Esophagus mucosa (tissue), 1 donor: Measurements from ENCODE around the gene GAPDHS. TPM values are rescaled to one million over a fixed set of nuclear protein-coding genes. Genes with fewer than 3 reads are reported as not detected.

Source experiments
- ATAC-seq: fragments of 200-7000 bp; cut with Tn5 transposase; one replicate; pipeline ENCODE4 v1.9.1; 2020
- total RNA-seq: library from RNA; stranded (reverse); gene quantifications from one replicate; pipeline ENCODE4 v1.2.4, GENCODE V29; 2023
- donor health status: DM: yes; HTN: yes; CAD: no.

The GAPDHS gene
- total RNA-seq, 1 donor from 2014 or later, result not detected

- no peak for ATAC-seq
These were observed 25.4 kb downstream of the GAPDHS start for GRCh38 chr19:35558400-35559280.

DNA sequence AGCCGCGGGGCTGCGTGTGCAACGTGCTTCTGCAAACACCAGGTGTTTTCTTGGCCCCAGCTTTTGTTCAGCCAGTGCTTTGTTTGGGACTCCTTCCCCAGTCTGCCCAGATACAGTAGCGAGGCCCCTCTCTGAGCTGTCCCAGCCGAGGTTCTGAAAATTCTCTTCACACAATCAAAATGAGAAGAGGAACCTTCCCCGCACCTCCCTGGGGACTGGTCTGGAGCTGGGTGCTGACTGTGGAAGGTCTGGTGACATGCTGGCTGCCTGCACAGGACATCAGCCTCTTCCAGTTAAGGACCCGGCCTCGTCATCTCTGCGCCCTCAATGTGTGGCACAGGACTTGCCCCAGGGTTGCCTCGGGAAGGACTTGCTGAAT lies 26.0 kb downstream of the GAPDHS start:
- no peak for ATAC-seq

- no peak for ATAC-seq
These were observed 26.5 kb downstream of the GAPDHS start for GRCh38 chr19:35559781-35560180.

DNA sequence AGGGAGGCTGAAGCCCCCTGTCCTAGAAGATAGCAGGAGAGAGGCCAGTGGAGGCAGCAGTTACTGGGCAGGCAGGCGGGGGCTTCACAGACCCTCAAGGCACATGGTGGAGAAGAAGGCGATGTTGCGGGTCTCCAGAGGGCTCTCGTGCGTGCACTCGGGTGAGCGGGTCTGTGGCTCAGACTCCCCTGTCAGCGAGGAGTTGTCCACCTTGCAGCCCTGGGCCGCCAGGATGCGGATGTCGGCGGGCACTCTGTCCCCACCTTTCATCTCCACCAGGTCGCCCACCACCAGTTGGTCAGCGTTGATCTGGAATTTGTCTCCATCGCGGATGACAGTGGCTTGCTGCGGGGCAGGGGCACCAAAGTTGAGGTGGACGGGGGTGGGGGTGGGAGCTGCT lies 27.0 kb downstream of the GAPDHS start:
- no peak for ATAC-seq

DNA sequence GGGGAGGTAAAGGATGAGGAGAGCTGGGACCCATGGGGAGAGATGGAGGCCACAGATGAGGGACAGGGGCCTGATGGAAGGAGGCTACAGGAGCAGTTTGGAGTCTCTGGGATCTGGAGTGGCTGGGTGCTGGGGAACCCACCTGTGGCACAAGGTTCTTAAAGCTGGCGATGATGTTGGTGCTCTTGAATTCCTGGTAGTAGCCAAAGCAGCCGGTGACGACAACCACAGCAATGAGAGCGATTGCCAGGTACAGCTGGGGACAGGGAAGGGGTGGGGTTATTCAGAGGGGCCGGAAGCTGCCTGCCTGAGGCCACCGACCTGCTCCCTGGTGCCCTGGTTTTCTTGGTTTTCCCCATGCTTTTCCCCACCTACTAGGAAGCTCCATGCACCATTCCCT lies 27.4 kb downstream of the GAPDHS start:
- no peak for ATAC-seq

GRCh38 chr19:35561436-35561835 lies 28.2 kb downstream of the GAPDHS start:
- no peak for ATAC-seq

GRCh38 chr19:35562336-35562735 lies 29.1 kb downstream of the GAPDHS start:
- no peak for ATAC-seq

GRCh38 chr19:35562776-35563175 lies 29.5 kb downstream of the GAPDHS start:
- no peak for ATAC-seq

DNA sequence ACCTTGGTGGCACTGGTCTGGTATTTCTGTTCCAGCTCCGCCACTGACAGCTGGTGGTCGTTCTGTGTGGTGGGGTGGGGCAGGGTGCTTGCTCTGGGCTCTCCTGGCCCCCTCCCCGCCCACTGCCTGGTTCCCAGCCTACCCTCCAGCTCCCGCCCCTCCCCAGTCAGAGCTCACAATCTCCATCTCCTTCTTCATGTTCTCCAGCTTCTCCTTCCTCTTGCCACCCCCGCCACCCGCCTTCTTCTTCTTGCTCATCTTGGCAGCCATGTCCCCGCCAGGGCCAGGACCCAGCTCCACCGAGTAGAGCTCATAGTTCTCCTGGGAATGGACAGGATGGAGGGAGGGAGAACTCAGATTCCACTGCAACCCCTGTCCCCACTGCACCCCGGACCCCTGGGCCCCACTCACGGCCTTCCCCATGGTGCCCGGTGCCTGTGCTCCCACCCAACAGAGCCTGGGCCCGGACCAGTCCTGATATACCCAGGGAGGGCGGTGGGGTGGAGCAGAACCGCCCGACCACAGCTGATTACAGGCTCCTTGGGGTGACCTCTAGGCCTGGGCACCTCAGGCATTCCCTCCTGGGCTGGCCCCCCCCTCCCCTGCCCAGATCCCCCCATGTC lies 30.1 kb downstream of the GAPDHS start, which contains the start of gene ATP4A:
Gene ATP4A (minus strand): TSS at position 452 of the 623 bp plus-strand sequence. CDS start 29 bp downstream, at position 423.
- ATAC-seq, result no peak

DNA sequence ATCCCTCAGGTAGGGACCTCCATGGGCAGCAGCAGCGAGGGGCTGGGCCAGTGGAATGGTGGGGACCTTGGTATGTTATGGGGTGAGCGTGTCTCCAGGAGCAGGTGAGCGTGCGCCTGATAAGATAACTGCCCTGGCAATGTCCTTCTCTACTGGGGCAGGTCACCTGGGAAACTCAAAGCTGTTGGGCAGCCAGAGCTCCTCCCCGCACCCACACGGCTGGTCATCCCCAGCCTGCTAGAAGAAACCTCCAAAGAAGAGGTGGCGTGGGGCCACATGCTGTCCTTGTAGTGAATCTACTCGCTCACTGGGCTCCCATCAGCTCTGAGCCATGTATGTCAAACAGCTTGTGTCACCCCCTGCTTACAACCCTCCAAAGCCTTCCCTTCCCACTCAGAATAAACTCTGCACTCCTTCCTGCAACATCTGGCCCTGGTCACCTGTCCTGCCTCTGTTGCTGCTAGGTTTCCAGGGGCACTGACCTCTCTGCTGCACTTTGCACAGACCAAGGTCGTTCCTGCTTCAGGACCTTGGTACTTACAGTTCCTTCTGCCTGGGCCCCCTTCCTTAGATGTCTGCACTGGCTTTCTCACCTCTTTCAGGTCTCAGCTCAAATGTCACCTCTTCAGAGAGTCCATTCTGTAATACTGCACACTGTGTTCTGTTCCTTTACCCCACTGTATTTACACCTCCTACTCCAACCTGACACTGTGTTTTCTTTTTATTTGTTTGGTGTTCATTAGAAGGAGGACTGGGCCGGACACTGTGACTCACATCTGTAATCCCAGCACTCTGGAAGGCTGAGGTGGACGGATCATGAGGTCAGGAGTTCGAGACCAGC lies 32.0 kb downstream of the GAPDHS start:
- peak; percentile 26 for ATAC-seq

DNA sequence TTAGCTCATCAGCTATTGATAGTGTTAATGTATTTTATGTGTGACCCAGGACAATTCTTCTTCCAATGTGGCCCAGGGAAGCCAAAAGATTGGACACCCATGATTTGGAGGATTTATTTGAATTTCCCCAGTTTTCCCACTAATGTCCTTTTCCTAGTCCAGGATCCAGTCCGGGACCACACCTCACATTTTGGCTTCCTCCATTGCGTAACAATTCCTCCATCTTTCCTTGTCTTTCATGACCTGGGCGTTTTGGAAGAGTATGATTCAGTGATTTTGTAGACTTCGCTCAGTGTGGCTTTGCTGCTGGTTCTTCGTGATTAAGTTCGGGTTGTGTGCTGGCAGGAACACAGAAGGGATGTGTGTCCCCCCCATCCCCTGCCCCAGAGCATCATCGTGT lies 33.5 kb downstream of the GAPDHS start:
- ATAC-seq, result no peak

GRCh38 chr19:35569281-35569781 lies 36.1 kb downstream of the GAPDHS start:
- ATAC-seq, result no peak

DNA sequence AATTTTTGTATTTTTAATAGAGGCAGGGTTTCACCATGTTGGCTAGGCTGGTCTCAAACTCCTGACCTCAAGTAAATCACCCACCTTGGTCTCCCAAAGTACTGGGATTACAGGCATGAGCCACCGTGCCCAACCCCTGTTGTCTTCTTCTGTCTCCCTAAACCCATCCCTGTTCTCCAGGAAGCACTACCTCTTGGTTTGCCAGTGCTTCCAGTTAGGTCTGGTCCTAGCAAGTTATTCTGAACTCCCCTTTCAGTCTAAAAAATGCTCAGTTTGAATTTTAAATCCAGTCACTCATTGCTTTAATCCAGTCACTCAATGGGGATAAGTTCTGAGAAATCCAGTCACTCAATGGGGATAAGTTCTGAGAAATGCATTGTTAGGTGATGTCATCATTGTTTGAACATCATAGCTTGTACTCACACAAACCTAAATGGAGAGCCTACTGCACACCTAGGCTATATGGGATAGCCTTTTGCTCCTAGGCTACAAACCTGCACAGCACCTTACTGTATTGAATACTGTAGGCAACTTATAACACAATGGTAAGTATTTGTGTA lies 38.2 kb downstream of the GAPDHS start:
- ATAC-seq, result peak; percentile 91

GRCh38 chr19:35577918-35578317 lies 44.7 kb downstream of the GAPDHS start:
- no peak for ATAC-seq

GRCh38 chr19:35578707-35579106 lies 45.5 kb downstream of the GAPDHS start:
- no peak for ATAC-seq

DNA sequence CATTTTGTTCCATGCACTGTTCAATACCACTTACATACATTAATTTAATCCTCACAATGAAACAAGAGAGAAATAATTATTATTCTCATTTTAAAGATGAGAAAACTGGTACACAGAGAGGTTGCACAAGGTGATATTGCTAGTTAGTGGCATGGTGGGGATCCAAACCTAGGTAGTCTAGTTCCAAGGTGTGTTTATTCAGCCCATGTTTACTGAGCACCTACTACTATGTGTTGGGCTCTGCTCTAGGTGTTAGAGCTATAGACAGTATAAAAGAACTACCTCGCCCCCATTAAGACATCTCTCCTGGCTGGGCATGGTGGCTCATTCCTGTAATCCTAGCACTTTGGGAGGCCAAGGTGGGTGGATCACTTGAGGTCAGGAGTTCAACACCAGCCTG lies 49.5 kb downstream of the GAPDHS start:
- no peak for ATAC-seq

DNA sequence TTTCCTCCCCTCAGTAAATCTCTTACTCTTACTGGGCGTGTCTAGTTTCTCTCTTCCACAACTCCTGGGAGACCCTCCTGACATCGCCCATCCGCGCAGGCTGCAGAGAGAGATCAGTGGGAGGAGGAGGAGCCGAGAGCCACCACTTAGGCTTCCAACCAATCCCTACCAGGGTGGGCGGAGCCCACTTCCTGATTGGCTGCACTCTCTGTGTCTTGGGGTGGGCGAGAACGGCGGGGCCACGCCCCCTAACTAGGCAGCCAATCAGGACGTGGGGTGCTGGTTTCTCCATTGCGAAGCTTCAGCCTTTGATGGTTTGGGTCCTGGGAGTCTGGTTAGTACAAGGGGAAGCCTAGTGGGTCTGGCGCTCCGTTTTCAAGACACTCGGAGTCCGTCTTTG lies 52.6 kb downstream of the GAPDHS start, which contains the start of gene PMIS2:
Gene PMIS2 (plus strand): TSS at position 326 of the 400 bp plus-strand sequence. CDS start 87 bp downstream, outside the sequence.
- ATAC-seq, result no peak

- ATAC-seq, result no peak
These were observed 54.1 kb downstream of the GAPDHS start for GRCh38 chr19:35587321-35587720.

GRCh38 chr19:35590875-35591274 lies 57.6 kb downstream of the GAPDHS start:
- ATAC-seq, result no peak

DNA sequence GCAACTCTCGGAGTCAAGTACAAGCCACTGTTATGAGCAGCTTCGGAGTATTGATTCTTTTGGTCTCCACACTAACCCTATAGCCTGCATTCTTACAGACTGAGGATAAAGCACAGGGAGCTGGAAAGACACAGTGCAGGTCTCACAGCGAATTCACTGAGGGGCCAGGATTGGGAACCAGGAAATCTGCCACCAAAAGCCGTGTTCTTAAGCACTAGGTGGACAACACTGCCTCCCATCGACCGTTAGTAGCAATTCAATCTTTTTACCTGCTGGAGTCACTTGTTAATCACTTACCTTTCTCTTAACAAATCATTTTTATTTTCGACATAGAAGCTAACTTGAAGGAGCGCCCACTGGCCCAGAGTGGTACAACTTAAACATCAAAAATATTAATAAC lies 59.0 kb downstream of the GAPDHS start:
- ATAC-seq, result peak; percentile 43
